ENCODE data around the gene LRFN3. TPM values are rescaled to one million over a fixed set of nuclear protein-coding genes. Genes with fewer than 3 reads are reported as not detected.

Gene LRFN3
- total RNA-seq, 2 experiments from 2014 or later, result 4.2 to 4.5 TPM

DNA sequence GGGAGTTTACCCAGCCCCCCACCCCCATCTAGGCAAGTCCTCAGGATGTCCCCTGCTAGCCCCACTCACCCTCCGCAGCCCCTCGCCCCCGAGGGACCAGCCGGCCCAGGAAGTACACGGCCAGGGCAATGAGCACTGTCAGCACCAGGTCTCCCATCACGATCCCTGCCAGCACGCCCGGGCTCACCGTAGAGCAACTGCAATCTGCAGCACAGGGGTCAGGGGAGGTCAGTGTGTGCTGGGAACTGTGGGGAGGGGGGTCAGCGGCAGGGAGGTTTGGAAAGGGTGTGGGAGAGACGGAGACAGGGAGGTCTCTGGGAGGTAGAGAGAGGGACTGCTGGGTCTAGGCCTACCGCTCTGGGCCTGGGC lies 28.8 kb upstream of the LRFN3 start:
- H3K27me3 Mint-ChIP-seq, result no peaks in the 10 kb centered on the region
- H3K4me3 Mint-ChIP-seq, result no peak overlapping the region
- ATAC-seq (ENCODE audit: poor library complexity) (no peak), DNase-seq (no peak)
- POLR2A ChIA-PET, result interaction anchor here (1.4 kb wide), 1 partner anchor 24 kb away, joined by 3 read pairs; no protein-coding TSS in a partner anchor
- H3K4me1 Mint-ChIP-seq (ENCODE audit: low read depth), result peaks cover 34% of the 10 kb centered on the region
- peak overlapping the region; percentile 40 for H3K4me3 ChIP-seq (ENCODE audit: low read length)
- H3K9me3 Mint-ChIP-seq, result no peaks in the 10 kb centered on the region
- peaks cover 62% of the 10 kb centered on the region for H3K4me1 ChIP-seq (ENCODE audit: insufficient read depth, low read length)
- CTCF ChIA-PET, result no interaction called here
- no peak for TF ChIP-seq CTCF (IDR thresholded peaks at IDR 0.05)
- H3K27ac ChIP-seq (ENCODE audit: low read depth in 1 of 2, low read length in 2 of 2), result no peak overlapping the region
- no peaks in the 10 kb centered on the region for H3K27me3 ChIP-seq (ENCODE audit: control insufficient read depth in 1 of 2, insufficient read depth in 2 of 2, low read length in 2 of 2)
- intact Hi-C loops (cut with DNase I, micrococcal nuclease), result no loop called here
- peaks cover 6% of the 10 kb centered on the region for H3K36me3 Mint-ChIP-seq (ENCODE audit: low read depth)
- no peaks in the 10 kb centered on the region for H3K36me3 ChIP-seq (ENCODE audit: insufficient read depth, low read length)
- no peak overlapping the region for H3K27ac Mint-ChIP-seq
- H3K9me3 ChIP-seq (ENCODE audit: control insufficient read depth in 1 of 2, insufficient read depth in 1 of 2, low read length in 2 of 2), result no peaks in the 10 kb centered on the region

GRCh38 chr19:35908010-35908441 lies 28.1 kb upstream of the LRFN3 start, which contains the start of gene TYROBP:
Gene TYROBP, minus strand, starts transcription at chr19:35908295. Its CDS starts 67 bp downstream, at chr19:35908228.
- Mint-ChIP-seq H3K4me1 (ENCODE audit: low read depth) (peaks cover 30% of the 10 kb centered on the region), H3K9me3 (no peaks in the 10 kb centered on the region), H3K27ac (peak within 1 kb of the TSS; percentile 42), H3K4me3 (no peak within 1 kb of the TSS), H3K36me3 (ENCODE audit: low read depth) (peaks cover 6% of the 10 kb centered on the region), H3K27me3 (no peaks in the 10 kb centered on the region)
- no peak within 1 kb of the TSS for H3K27ac ChIP-seq (ENCODE audit: low read depth in 1 of 2, low read length in 2 of 2)
- peaks cover 55% of the 10 kb centered on the region for H3K4me1 ChIP-seq (ENCODE audit: insufficient read depth, low read length)
- peak within 1 kb of the TSS; percentile 40 for H3K4me3 ChIP-seq (ENCODE audit: low read length)
- intact Hi-C loops (cut with DNase I, micrococcal nuclease), result no loop called here
- ATAC-seq (ENCODE audit: poor library complexity) (no peak), DNase-seq (no peak)
- no peaks in the 10 kb centered on the region for H3K36me3 ChIP-seq (ENCODE audit: insufficient read depth, low read length)
- no peaks in the 10 kb centered on the region for H3K27me3 ChIP-seq (ENCODE audit: control insufficient read depth in 1 of 2, insufficient read depth in 2 of 2, low read length in 2 of 2)
- H3K9me3 ChIP-seq (ENCODE audit: control insufficient read depth in 1 of 2, insufficient read depth in 1 of 2, low read length in 2 of 2), result no peaks in the 10 kb centered on the region
- POLR2A ChIA-PET, result interaction anchor here (1.4 kb wide), 1 partner anchor 23 kb away, joined by 3 read pairs; no protein-coding TSS in a partner anchor
- TF ChIP-seq CTCF (IDR thresholded peaks at IDR 0.05), result no peak
- CTCF ChIA-PET, result no interaction called here

DNA sequence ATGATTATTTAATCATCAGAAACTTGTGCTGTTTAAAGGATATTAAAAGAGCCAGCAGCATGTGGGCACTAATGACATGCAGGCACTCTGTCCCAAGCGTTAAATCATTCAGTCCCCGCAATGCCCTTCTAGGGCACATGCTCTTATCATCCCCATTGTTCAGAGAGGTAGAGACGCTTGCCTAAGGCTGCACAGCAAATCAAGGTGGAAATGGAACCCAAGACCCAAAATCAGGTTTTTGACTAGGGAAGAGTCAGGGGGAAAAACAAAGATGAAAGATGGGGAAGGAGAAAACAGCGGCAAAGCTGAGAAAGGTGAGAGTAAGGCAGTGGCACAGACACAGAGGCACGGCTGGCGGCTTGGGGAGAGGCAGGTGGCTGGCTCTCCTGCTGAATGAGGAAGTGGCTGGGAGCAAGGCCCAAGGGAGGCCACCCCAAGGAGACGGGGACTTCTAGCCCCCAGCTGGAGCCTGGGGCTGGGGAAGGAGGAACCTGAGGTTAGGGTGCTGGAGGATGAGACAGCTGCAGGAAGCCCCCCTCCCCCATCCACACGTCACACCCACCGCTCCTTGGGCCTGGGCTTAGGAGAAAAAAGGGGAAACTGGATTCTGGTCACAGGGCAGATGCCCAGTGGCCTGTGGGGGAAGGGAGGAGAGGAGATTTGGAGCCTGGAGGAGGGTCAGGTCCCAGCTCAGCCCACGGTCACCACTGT lies 27.0 kb upstream of the LRFN3 start:
- H3K36me3 Mint-ChIP-seq (ENCODE audit: low read depth), result no peaks in the 10 kb centered on the region
- H3K9me3 ChIP-seq (ENCODE audit: control insufficient read depth in 1 of 2, insufficient read depth in 1 of 2, low read length in 2 of 2), result no peaks in the 10 kb centered on the region
- ATAC-seq (ENCODE audit: poor library complexity) (peak; percentile 56), DNase-seq (peak in 4 of 14 experiments; percentile 38 to 82 (median 64))
- H3K27ac ChIP-seq (ENCODE audit: low read depth in 1 of 2, low read length in 2 of 2), result peak overlapping the region in 1 of 2 donors; percentile 13
- peak overlapping the region; percentile 42 for H3K27ac Mint-ChIP-seq
- no peak overlapping the region for H3K4me3 ChIP-seq (ENCODE audit: low read length)
- H3K4me1 Mint-ChIP-seq (ENCODE audit: low read depth), result peaks cover 19% of the 10 kb centered on the region
- TF ChIP-seq CTCF (IDR thresholded peaks at IDR 0.05), result no peak
- H3K27me3 Mint-ChIP-seq, result no peaks in the 10 kb centered on the region
- intact Hi-C loops (cut with DNase I, micrococcal nuclease), result no loop called here
- CTCF ChIA-PET, result no interaction called here
- no peaks in the 10 kb centered on the region for H3K27me3 ChIP-seq (ENCODE audit: control insufficient read depth in 1 of 2, insufficient read depth in 2 of 2, low read length in 2 of 2)
- no peaks in the 10 kb centered on the region for H3K9me3 Mint-ChIP-seq
- H3K4me1 ChIP-seq (ENCODE audit: insufficient read depth, low read length), result peaks cover 44% of the 10 kb centered on the region
- no peak overlapping the region for H3K4me3 Mint-ChIP-seq
- POLR2A ChIA-PET, result interaction anchor here (1.4 kb wide), 1 partner anchor 22 kb away, joined by 3 read pairs; no protein-coding TSS in a partner anchor
- H3K36me3 ChIP-seq (ENCODE audit: insufficient read depth, low read length), result no peaks in the 10 kb centered on the region
